H7 (cell line): ENCODE results near the gene ZNF569. TPM values are rescaled to one million over a fixed set of nuclear protein-coding genes. Genes with fewer than 3 reads are reported as not detected.
A peak's percentile ranks its signal among the peaks of the same experiment; 100 is the strongest.

Experiments
- DNase-seq: peaks from one replicate; pipeline ENCODE4 v3.0.0; 2012
- H3K27me3 ChIP-seq: 2 replicates; pipeline ENCODE4 v1.6.0; 2011; ENCODE audit warnings: mild to moderate bottlenecking, low read length; ENCODE audit not compliant: control insufficient read depth, insufficient read depth
- H3K36me3 ChIP-seq: replicated peaks from 2 replicates; pipeline ENCODE4 v1.5.1; 2011; ENCODE audit warnings: low read length; ENCODE audit not compliant: control insufficient read depth, insufficient read depth
- H3K4me3 ChIP-seq: 2 replicates; pipeline ENCODE4 v1.5.1; 2011; ENCODE audit warnings: low read depth, mild to moderate bottlenecking, control low read depth, low read length, moderate library complexity; ENCODE audit not compliant: insufficient read depth
- total RNA-seq: library from RNA; depleted of rRNA; stranded (reverse); fragments of >200 nt; shearing (Covaris generic); gene quantifications from 2 replicates; pipeline ENCODE4 v1.2.3, GENCODE V29; 2014; rRNA removed

The ZNF569 gene
- 7.4 and 12.5 TPM in 2 replicates for total RNA-seq

DNA sequence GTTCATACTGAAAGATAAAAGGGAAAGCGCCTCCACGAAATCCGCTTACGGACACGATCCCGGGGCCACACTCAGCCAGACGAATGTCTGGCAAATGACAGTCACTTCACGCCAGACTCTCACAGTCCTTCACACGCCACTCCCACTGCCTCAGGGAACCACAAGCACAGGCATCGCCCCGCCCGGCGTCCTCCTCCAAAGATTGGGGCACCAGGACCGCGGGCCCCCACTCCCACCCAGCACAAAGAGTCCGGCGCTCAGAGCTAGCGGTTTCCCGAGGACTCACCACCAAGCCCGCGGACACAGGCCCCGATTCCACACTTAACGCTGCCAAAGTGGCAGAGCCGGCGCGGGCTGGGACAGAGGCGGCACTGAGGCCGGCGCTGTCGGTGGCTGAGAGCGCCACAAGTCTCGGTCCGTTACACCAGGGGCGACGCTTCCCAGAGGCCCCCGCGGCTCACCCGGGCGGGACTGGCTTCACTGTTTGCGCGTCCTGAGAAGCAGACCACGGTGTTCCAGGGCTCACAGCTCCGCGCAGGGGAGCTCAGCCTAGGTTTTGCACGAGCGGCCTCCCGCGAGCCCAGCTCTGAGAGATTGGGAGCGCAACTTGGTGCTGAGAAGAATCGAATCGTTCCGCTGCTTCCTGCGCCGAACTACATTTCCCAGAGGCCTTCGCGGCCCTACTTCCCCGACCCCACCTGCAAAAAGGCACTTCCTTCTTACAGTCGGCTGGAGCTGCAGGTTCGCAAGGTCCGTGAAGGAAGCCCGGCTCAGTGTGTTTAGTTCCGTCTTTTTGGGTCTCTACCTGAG, at the start of gene ZNF569:
TSS of gene ZNF569 (minus strand) at position 647 of the 810 bp plus-strand sequence. CDS start 22,523 bp downstream, outside the sequence.
- Histone ChIP-seq H3K36me3 (no peaks in the 10 kb centered on the region; the same call in none of the 2 replicates), H3K27me3 (no peaks in the 10 kb centered on the region), H3K4me3 (peak within 1 kb of the TSS; percentile 85)
- DNase-seq = peak; percentile 88

DNA sequence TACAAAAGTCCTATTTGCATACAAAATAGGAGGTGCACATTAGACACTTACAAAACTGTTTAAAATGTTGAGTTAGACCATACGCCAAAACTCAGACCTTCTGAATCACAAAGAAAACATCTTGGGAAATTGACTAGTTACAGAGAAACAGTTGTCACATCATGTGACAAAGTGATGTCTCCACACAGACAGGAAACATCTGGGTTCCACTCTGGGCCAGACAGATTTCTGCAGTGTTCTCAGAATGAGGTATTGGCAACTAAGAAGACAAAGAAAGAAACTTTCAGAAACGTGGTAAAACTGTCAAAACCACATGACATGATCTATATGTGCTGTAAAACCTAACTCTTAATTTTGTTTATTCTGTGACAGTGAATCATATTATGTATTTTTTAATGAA, 46.2 kb upstream of the ZNF569 start:
- peaks cover 2% of the 10 kb centered on the region for H3K36me3 ChIP-seq
- no peak for DNase-seq
- no peaks in the 10 kb centered on the region for H3K27me3 ChIP-seq
- H3K4me3 ChIP-seq = no peak overlapping the region

DNA sequence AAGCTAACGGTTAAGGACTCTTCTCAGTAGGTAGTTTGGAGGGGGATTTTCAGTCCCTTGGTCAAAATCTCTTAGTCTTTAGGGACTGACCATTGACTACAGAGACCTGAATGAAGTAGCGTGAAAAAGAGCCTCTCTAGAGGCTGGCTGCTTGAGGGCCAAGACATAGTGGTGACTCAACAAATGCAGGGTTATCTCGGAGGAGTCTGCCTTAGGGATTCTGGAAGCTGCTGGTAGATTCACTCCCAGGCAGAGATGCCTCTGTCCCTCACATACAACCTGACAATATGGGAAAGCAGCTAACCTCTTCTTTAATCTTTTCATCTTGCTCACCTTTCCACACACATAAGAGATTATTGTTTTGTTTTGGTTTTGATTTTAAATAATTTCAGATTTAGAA, 44.6 kb upstream of the ZNF569 start:
- Histone ChIP-seq H3K27me3 (no peaks in the 10 kb centered on the region), H3K4me3 (no peak overlapping the region), H3K36me3 (peaks cover 2% of the 10 kb centered on the region)
- DNase-seq = no peak

DNA sequence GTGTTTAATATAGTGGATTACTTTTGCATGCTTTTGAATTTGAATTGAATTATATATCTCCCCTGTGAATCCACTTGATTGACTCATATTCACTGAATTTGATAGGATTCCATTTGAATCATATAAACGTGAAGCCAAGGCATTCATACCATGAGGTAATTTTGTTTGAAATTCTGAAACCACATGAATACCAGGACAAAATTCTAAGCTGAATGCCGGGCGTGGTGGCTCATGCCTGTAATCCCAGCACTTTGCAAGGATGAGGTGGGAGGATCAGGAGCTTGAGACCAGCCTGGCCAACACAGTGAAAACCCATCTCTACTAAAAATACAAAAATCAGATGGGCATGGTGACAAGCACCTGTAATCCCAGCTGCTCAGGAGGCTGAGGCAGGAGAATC, 43.9 kb upstream of the ZNF569 start:
- Histone ChIP-seq H3K4me3 (no peak overlapping the region), H3K27me3 (no peaks in the 10 kb centered on the region), H3K36me3 (peaks cover 2% of the 10 kb centered on the region)
- DNase-seq = no peak

DNA sequence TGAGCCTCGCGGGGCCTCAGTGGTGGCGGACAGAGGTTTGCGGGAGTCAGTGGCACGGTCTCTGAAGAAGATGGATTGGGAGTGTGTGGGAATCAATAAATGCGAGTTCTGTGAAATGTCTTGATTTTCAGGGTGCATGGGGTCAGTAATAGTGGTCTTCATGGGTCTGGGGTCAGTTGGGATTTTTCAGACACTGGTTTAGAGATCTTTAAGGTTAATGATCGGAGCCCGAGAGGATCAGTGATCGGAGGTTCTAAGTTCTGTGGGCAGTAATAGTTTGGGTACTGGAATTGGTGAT, 39.9 kb upstream of the ZNF569 start:
- H3K27me3 ChIP-seq = no peaks in the 10 kb centered on the region
- peaks cover 2% of the 10 kb centered on the region for H3K36me3 ChIP-seq
- H3K4me3 ChIP-seq = peak overlapping the region; percentile 82
- DNase-seq = no peak

DNA sequence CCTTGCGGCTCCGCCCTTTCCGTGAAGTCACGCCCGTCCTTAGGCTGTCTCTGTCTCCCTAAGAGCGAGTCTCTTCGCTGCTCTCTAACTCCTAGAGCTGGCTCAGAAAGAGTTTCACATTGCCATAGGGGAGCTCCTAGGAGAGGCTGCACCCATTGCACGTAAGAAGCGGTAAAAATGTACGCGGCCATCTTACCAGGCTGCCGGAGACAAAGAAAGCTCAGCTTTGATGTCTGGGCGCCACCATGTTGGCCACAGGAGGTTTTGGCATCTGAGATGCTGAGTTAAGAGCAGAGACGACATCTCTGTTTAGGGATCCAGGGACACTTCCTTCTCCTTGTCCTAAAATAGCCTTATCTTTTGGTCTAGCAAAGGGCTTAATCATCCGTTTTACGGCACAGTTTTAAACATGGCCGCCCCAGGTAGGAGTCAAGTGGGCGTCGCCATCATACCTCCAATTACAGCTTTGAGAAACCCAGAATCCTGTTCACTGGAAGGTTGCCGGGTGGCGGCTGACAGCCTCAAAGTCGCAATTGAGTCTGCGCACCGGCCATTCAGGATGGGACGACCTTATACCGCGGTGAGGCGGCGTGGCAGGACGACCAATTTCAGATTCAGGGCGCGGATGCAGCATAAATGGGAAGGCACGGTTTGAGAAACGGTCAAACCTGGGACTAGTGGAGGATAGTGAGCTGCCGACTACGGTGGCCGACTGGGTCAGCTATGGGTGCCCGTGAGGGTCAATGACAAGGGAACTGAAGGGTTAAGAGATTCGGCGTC, 39.3 kb upstream of the ZNF569 start, which contains the start of gene ZNF793:
TSS of gene ZNF793 (plus strand) at position 553 of the 780 bp plus-strand sequence. CDS start 16,501 bp downstream, outside the sequence.
- Histone ChIP-seq H3K36me3 (no peaks in the 10 kb centered on the region; the same call in 1 of the 2 replicates), H3K27me3 (no peaks in the 10 kb centered on the region), H3K4me3 (peak within 1 kb of the TSS; percentile 82)
- DNase-seq = peak; percentile 79

DNA sequence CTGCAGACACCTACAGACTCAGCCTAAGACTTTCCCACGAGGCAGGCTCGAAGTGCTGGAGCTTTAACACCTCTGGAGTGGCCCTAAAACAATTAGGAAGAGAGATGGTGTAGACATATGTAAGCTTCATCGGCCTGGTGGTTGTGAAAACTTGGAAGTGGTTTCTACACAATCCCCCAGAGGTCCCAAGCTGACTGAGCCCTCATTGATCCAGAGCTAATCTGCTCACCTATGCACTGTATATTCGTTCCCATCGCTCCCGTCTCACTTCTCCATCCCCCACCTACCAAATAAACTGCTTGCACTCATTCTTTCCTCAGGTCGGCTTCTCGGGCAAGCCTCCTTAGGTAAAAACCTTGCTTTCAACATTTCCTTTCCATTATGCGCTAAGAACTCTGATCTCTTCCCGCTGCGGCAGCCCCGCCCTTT, 38.7 kb upstream of the ZNF569 start:
- H3K36me3 ChIP-seq = no peaks in the 10 kb centered on the region; the same call in 1 of the 2 replicates
- H3K27me3 ChIP-seq = no peaks in the 10 kb centered on the region
- H3K4me3 ChIP-seq = peak overlapping the region; percentile 82
- no peak for DNase-seq

DNA sequence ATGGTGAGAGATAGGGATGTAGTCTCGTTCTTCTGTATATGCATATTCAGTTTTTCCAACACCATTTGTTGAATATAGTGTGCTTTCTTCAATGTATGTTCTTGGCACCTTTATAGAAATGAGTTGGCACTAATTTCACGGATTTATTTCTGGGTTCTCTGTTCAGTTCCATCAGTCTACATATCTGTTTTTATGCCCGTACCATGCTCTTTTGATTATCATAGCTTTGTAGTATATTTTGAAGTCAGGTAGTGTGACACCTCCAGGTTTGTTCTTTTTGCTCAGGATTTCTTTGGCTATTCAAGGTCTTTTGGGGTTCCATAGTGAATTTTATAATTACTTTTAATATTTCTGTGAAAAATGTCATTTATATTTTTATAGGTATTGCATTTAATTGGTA, 25.0 kb upstream of the ZNF569 start:
- H3K27me3 ChIP-seq = no peaks in the 10 kb centered on the region
- no peaks in the 10 kb centered on the region for H3K36me3 ChIP-seq
- H3K4me3 ChIP-seq = no peak overlapping the region
- DNase-seq = no peak

DNA sequence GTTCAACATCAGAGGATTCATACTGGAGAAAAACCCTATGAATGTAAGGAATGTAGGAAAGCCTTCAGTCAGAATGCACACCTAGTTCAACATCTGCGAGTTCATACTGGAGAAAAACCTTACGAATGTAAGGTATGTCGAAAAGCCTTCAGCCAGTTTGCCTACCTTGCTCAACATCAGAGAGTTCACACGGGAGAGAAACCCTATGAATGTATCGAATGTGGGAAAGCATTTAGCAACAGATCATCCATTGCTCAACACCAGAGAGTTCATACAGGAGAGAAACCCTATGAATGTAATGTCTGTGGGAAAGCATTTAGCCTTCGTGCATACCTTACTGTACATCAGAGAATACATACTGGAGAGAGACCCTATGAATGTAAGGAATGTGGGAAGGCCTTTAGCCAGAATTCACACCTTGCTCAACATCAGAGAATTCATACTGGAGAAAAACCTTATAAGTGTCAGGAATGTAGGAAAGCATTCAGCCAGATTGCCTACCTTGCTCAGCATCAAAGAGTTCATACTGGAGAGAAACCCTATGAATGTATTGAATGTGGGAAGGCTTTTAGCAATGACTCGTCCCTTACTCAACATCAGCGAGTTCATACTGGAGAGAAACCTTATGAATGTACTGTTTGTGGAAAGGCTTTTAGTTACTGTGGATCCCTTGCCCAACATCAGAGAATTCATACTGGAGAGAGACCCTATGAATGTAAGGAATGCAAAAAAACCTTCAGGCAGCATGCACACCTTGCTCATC, 17.3 kb upstream of the ZNF569 start:
- Histone ChIP-seq H3K4me3 (no peak overlapping the region), H3K36me3 (peaks cover 4% of the 10 kb centered on the region), H3K27me3 (no peaks in the 10 kb centered on the region)
- no peak for DNase-seq

DNA sequence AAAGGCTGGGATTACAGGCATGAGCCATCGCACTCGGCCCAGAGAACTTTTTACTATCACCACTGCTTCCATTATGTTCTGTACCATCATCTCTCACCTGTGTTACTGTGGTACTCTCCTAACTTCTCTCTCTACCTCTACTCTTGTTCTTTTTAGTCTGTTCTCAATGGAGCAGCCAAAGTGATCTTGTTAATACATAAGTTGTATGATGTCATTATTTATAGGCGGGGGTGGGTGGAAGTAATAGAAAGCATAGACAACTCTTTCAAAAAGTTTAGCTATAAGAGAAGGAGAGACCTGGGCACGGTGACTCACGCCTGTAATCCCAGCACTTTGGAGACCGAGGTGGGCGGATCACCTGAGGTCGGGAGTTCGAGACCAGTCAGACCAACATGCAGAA, 4.9 kb upstream of the ZNF569 start:
- no peak overlapping the region for H3K4me3 ChIP-seq
- H3K27me3 ChIP-seq = no peaks in the 10 kb centered on the region
- DNase-seq = no peak
- peaks cover 8% of the 10 kb centered on the region for H3K36me3 ChIP-seq

DNA sequence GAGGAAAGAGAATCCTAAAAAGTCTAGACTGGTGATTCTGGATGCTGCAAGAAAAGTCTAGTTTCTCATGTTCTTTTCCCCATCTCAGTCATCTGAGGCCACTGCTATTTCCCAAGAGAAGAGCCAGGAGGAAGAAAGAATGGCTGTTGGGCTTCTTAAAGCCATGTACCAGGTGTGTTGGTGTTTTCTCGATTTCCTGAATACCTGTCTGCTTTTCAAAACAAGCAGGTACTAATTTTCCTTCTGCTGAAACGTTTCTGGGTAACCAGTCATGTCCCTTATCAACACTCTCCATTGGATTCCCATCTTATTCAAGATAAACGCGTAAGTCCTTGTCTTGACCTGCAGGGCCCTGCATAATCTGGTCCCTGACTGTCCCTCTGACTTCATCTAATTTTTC, 3.0 kb upstream of the ZNF569 start:
- Histone ChIP-seq H3K27me3 (no peaks in the 10 kb centered on the region), H3K4me3 (no peak overlapping the region)
- no peak for DNase-seq

DNA sequence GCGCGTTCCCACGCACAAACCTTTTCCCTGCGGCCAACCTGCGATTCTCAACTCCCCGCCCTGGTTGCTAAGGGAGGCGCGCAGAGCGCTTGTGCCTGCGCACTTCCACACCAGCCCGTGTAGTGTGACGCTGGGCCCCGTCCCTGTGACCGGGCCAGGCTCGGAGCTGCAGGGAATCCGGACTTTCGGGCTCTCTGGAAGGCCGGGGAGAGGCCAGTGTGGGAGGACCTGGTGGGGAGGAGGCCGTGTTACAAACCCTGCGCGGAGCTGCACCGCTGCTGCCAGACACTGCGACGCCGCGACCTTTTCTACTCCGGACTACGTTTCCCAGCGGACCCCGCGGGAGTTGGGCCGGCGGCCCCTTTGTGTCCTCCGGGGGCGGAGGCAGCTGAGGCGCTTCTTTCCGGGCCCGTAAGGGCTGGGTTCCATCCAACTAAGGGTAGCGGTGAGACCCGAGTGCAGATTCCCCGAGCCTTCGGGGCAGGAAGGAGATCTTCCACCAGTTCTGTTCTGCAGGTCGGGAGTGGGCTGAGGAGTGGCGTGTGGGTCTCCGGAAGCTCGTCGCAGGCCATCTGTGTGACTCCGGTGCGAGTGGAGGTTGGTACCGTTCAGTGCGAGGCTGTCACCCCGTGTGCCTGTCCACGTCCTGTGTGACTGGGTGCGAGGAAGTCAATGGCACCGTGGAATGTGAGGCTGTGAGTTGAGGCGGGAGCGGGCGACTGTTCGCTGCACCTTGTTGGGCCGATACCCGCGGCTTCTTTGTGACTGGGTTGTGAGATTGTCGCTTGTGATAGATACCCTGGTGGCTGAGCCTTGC, 1.9 kb upstream of the ZNF569 start, which contains the start of gene ZNF570:
TSS of gene ZNF570 (plus strand) at position 396 of the 817 bp plus-strand sequence. CDS start 999 bp downstream, outside the sequence.
- peak within 1 kb of the TSS; percentile 77 for H3K4me3 ChIP-seq
- peak; percentile 88 for DNase-seq
- no peaks in the 10 kb centered on the region for H3K27me3 ChIP-seq
- H3K36me3 ChIP-seq = no peaks in the 10 kb centered on the region; the same call in none of the 2 replicates

More for the DNA sequence above, 3.0 kb upstream of the ZNF569 start:
- H3K36me3 ChIP-seq = no peaks in the 10 kb centered on the region

DNA sequence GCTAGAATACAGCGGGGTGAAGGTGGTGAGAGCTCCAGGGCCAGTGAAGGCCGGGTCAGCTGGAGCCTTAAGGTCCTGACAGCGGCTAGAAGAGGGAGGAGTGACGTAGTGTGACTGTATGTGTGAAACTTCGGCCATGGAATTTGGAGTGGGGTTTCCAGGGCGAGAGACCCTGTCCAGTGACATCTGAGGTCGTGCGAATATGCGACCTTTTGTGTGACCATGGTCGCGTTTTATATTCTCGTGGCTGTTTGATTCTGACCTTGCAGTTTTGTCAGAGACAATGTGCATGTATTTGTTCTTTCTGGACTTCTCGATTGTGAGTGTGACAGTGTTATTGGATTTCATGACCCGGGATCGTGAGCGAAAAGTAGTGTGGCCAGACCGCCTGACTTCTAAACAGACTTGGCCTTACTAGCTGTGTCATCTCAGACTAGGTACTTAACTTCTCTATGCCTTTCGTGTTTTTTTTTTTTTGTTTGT, 405 bp upstream of the ZNF569 start:
- peak overlapping the region; percentile 85 for H3K4me3 ChIP-seq
- H3K27me3 ChIP-seq = no peaks in the 10 kb centered on the region
- H3K36me3 ChIP-seq = no peaks in the 10 kb centered on the region; the same call in none of the 2 replicates
- DNase-seq = no peak
